Activated naive CD4-positive, alpha-beta T cell treated with anti-CD3 and anti-CD28 coated beads, Interleukin-2, amount 10 ng/mL, durations not matched to agents 5 hours and 36 hours (primary cell): Measurements from ENCODE around the gene BLOC1S4. TPM values are rescaled to one million over a fixed set of nuclear protein-coding genes. Genes with fewer than 3 reads are reported as not detected.

ENCODE experiments used
- total RNA-seq, 2 experiments: library from RNA; stranded (reverse); gene quantifications; one replicate each; pipeline ENCODE4 v1.2.3, GENCODE V29; 2021

BLOC1S4 gene, protein sequence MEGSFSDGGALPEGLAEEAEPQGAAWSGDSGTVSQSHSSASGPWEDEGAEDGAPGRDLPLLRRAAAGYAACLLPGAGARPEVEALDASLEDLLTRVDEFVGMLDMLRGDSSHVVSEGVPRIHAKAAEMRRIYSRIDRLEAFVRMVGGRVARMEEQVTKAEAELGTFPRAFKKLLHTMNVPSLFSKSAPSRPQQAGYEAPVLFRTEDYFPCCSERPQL
- 10 to 100 TPM; 21.8 to 22.1 TPM for total RNA-seq

DNA sequence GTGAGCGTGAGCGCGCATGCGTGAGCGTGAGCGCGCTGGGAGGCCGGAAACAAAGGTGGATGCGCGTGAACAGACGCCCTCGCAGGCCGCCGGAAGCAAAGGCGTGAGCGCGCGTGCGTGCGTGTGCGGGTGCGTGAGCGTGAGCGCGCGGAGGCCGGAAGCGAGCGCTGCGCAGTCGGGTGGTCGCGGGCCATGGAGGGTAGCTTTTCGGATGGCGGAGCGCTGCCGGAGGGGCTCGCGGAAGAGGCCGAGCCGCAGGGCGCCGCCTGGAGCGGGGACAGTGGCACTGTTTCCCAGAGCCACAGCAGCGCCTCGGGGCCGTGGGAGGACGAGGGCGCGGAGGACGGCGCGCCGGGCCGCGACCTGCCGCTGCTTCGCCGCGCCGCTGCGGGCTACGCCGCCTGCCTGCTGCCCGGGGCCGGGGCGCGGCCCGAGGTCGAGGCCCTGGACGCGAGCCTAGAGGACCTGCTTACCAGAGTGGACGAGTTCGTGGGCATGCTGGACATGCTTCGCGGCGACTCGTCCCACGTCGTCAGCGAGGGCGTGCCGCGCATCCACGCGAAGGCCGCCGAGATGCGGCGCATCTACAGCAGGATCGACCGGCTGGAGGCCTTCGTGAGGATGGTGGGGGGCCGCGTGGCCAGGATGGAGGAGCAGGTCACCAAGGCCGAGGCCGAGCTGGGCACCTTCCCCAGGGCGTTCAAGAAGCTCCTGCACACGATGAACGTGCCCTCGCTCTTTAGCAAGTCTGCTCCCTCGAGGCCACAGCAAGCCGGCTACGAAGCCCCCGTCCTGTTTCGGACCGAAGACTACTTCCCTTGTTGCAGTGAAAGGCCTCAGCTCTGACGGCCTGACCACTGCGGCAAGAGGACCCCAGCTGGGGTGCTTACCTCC, at the start of gene BLOC1S4:
TSS of gene BLOC1S4 (plus strand) at position 157 of the 894 bp plus-strand sequence. CDS start at position 193, 36 bp downstream.

DNA sequence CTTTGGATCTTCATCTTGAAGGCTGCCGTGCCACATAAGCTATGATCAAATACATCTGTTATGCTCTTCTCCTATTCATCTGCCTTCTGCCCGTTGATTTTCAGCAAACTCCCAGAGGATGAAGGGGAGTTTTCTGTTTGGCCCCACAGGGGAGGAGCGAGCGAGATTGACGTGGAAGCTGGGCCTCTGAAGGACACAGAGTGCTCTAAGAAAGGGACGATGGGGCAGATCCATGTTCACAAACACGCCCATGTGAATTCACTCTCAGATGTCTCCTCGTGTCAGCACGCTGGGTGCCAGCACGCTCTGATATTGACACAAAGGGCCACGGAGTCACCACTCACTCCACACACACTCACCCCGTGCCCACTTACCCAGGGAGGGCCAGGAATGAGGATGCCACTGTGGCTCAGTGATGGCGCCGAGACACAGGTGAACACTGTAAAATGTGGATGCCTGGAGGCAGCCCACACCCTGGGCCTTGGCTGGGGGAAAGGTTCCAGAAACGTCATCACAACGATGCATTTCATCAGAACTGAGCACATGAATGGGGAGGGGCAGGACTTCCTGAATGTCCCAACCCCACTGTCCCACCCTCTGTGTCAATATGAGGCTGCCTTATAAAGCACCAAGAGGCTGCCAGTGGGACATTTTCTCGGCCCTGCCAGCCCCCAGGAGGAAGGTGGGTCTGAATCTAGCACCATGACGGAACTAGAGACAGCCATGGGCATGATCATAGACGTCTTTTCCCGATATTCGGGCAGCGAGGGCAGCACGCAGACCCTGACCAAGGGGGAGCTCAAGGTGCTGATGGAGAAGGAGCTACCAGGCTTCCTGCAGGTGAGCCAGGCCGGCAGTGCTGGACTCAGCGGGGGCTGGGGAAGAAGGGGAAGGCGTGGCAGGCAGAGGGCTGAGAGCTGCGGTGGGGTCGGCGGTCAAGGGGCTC, 22.5 kb upstream of the BLOC1S4 start, which contains the start of gene S100P:
TSS of gene S100P (plus strand) at position 648 of the 946 bp plus-strand sequence. CDS start at position 703, 55 bp downstream.

DNA sequence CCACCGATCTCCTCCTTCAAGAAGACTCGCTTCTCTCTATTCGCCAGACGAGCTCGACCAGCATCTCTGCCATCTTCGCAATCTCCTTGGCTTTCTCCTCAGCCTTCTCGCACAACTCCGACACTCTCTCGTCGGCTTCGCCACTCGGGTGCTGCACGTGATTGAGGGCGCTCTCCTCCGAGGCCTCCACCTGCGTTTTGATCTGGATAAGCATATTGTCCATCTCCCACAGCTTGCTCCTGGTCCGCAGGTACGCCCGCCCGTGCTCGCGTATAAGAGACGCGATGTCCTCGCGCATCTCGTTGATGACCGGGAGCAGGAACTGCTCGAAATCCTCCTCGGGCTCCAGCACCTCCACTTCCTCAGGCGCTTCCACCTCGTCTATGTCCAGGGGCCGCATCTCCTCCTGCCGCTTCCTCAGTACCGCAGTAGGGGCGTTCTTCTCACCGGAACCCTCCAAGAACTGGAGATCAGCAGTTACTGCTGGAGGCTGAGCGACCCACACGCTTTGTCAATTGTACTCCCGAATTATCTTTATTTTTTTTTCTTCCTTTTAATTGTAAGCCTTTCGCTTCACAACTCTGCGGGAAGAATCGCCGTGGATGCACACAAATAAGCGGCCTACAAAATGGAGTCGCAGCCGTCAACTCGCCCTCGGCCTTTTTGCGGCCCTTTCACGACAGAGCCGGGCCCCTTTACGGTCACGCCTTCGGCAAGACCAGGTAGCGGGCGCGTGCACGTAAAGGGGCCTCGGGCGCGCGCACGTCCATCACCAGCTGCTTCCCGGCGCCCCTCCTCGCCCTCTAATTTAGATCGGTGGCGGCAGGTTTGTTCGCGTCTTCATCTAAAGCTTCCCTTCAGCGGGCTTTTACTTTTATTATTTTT, 6.5 kb upstream of the BLOC1S4 start, which contains the start of gene MRFAP1L1:
TSS of gene MRFAP1L1 (minus strand) at position 636 of the 885 bp plus-strand sequence. CDS start at position 400, 236 bp downstream.

Other genes with a start within 250 kb of the BLOC1S4 start
- gene PPP2R2C, start 243.6 kb upstream of the BLOC1S4 start, total RNA-seq: not detected
- gene MAN2B2, start 141.0 kb upstream of the BLOC1S4 start, total RNA-seq: 10 to 100 TPM; 31.3 to 32.5 TPM
- gene MRFAP1, start 75.5 kb upstream of the BLOC1S4 start, total RNA-seq: 100 to 1,000 TPM; 121 TPM
- gene S100P, start 22.3 kb upstream of the BLOC1S4 start, total RNA-seq: 1 to 10 TPM; 8.9 to 9.9 TPM
- 10 to 100 TPM; 73.1 to 75.4 TPM for gene MRFAP1L1, start 6.3 kb upstream of the BLOC1S4 start, total RNA-seq
- 10 to 100 TPM; 17.4 to 17.6 TPM for gene KIAA0232, start 66.6 kb downstream of the BLOC1S4 start, total RNA-seq
- 10 to 100 TPM; 53.1 to 53.5 TPM for gene TBC1D14, start 193.7 kb downstream of the BLOC1S4 start, total RNA-seq